Activated CD8-positive, alpha-beta memory T cell treated with anti-CD3 and anti-CD28 coated beads for 4 hours (primary cell): ENCODE results near the gene DRAM2.

ENCODE experiments used
- DNase-seq, 2 donors: peaks; one replicate each; pipeline ENCODE4 v3.0.0-alpha.2; 2020; ENCODE audit warnings: low read depth in 2 of 2

The DRAM2 gene

GRCh38 chr1:111139956-111140679, at the start of gene DRAM2, which contains the start of gene CEPT1:
Gene DRAM2, minus strand, starts transcription at chr1:111140093. Its CDS starts 8,539 bp downstream, at chr1:111131554.
Gene CEPT1, plus strand, starts transcription at chr1:111140223. Its CDS starts 7,492 bp downstream, at chr1:111147715.
- DNase-seq = peak; percentile 84 to 86

- DNase-seq = no peak
Measured at GRCh38 chr1:111184663-111185062, 44.8 kb upstream of the DRAM2 start.

DNA sequence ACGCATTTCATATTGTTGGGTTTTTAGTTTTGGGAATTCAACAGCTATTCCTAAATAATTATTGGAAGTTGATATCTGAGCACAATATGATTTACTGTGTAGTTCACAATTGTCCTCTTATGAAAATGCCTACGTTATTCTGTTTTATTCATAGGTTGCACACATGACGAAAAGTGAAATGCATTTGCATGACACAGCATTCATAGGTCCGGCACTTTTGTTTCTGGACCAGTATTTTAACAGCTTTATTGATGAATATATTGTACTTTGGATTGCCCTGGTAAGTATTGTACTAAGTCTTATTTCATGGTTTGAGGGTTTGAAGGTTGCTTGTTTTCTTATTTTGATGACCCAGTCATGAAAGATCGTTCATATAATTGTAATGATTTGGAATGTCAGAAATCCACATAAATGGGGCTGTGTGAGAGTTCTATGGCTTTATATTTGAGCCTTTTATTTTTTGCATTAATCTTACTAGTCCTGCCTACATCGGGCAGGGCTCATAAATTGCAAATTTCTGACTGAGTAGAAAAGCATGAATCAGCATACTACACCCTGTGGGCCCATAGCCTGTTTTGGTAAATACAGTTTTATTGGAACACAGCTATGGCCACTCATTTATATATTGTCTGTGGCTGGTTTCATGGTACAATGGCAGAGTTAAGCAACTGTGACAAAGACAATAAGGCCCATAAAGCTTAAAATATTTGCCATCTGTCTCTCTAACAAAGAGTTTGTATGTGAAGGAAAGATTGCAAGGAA, 43.6 kb upstream of the DRAM2 start:
- DNase-seq = no peak

- DNase-seq = no peak
Measured at GRCh38 chr1:111182052-111182451, 42.2 kb upstream of the DRAM2 start.

GRCh38 chr1:111179968-111180533, 40.2 kb upstream of the DRAM2 start:
- DNase-seq = no peak

- DNase-seq = no peak
Measured at GRCh38 chr1:111176678-111177077, 36.8 kb upstream of the DRAM2 start.

- no peak for DNase-seq
Measured at GRCh38 chr1:111175349-111175748, 35.5 kb upstream of the DRAM2 start.

GRCh38 chr1:111174070-111174469, 34.2 kb upstream of the DRAM2 start:
- no peak for DNase-seq

- no peak for DNase-seq
Measured at GRCh38 chr1:111172463-111172862, 32.6 kb upstream of the DRAM2 start.

DNA sequence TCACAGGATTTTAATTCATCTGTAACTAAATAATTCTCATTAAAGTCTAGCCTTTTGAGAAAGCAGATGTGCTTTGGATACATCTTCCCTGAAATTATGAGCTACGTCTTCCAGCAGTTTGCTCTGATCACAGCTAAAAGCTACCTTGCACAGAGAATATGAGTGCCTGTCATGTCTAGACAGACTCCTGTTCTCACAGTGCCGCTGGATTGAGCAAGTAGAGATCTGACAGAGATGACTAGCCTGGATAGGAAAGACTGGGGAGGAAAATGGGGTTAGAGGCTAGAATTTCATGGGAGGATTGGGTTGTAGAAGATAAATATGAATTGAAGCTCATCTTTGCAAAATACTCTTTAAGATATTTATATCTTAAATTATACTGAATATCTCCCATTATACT, 24.3 kb upstream of the DRAM2 start:
- no peak for DNase-seq

DNA sequence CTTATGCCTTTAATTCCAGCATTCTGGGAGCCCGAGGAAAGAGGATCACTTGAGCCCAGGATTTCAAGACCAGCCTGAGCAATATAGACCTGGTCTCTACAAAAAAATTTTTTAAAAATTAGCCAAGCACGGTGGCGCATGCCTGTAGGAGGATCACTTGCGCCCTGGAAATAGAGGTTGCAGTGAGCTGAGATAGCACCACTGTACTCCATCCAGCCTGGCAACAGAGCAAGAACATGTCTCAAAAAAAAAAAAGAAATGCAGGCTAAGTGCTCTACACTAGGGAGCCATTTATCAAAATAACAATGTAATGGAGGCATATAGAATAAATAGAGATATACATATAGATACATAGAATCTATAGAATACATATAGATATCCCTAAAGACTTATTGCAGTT, 23.5 kb upstream of the DRAM2 start:
- no peak for DNase-seq

- DNase-seq = no peak
Measured at GRCh38 chr1:111162488-111162880, 22.6 kb upstream of the DRAM2 start.

DNA sequence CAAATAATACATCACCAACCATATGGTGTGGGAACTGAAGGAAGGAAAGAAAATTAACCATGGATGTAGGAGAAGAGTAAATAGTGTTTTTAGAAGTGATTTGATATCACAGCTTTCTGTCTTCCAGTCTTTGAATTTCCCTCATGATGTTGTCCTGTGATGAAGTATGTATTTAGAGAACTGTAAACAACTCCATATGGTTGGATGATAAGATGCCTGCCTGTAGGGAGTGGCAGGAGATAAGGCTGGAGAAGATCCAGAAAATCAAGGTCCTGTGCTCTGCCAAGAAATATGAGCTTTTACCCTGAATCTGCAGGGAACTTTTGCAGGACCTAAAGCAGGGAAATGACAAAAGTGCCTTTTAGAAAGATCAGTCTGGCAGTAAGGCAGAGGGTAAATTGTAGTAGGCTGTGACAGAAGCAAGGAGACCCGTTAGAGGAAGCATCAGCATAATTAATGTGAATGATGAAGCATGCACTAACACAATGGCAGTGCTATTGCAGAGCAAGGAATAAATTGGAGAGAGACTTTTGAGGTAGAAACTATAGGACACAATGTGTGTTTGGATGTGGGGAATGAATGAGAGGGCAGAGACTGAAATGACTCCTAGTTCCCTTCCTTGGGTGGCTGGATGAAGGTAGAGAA, 22.1 kb upstream of the DRAM2 start:
- no peak for DNase-seq

GRCh38 chr1:111157431-111157830, 17.5 kb upstream of the DRAM2 start:
- no peak for DNase-seq

DNA sequence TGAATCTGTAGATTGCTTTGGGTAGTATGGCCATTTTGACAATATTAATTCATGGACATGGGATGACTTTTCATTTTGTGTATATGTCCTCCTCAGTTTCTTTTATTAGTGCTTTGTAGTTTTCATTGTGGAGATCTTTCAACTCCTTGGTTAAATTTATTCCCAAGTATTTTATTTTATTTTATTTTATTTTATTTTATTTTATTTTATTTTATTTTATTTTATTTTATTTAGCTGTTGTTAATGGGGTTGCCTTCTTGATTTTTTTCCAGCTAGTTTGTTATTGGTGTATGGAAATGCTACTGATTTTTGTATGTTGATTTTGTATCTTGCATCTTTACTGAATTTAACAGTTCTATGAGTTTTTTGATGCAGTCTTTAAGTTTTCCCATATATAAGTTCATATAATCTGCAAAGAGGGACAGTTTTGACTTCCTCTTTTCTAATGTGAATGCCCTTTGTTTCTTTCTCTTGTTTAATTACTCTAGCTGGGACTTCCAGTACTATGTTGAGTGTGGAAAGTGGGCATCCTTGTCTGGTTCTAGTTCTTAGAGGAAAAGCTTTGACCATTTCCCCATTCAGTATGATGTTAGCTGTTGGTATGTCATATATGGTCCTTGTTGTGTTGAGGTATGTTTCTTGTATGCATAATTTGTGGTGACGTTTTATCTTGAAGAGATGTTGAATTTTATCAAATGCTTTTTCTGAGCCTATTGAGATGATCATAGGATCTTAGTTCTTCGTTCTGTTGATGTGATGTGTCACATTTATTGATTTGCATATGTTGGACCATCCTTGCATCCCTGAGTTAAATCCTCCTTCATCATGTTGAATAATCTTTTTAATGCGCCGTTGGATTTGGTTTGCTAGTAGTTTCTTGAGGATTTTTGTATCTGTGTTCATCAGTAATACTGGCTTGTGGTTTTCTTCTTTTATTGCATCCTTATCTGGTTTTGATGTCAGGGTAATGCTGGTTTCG, 14.4 kb upstream of the DRAM2 start:
- DNase-seq = no peak

DNA sequence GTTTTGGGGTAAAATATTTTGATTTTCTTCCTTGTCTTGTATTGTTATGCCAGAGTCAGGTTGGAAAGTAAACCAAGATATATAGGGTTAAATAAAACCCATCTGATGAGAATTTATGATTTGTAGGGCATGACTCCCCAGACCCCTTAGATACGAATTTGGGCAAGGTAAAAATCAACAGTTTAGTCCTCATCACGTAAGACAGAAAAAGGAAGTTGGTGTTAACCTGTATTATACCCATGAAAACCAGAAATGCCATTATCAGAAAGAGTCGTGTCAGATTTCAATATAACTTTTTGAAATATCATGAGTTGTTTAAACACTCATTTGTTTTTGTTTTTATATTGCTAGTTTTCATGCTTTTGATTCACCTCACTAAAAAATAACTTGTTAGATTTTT, 11.9 kb upstream of the DRAM2 start:
- DNase-seq = no peak

DNA sequence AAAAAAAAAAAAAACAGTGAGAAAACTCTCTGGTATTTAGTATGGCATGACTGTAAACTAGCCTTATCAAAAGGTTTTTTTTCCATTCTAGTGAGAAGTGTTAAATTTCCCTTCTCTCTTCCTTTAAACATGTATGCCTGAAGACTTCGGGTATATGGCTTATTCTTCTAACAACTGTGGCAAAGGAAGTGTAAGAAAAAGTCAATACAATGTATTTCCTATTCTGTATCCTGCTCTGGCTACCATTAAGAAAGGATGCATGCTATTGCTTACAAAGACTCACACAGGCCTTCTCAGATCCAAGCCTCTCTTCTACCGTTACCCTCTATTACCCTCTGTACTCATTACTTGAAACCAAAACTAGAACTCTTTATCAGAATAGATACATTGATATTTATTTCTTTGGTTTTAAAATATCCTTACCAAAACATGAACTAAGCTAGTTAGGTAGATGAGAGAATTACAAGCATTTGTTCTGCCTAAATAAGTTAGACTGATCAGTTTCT, 8.5 kb upstream of the DRAM2 start:
- no peak for DNase-seq

DNA sequence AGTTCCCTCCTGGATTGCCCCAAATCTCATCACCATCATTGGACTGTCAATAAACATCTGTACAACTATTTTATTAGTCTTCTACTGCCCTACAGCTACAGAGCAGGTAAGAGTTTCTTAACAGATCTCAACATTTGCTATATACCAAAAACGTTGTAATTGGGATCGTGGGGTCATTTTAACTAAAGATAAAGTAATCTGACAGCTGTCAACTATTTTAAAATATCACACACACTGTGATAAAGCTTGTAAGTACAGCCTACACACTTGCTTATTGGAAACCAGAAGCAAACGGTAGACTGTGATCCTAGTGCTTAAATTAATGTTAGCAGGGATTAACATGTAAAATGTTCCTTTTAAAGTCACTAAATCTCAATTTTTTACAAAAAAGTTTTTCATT, 8.1 kb upstream of the DRAM2 start:
- no peak for DNase-seq

DNA sequence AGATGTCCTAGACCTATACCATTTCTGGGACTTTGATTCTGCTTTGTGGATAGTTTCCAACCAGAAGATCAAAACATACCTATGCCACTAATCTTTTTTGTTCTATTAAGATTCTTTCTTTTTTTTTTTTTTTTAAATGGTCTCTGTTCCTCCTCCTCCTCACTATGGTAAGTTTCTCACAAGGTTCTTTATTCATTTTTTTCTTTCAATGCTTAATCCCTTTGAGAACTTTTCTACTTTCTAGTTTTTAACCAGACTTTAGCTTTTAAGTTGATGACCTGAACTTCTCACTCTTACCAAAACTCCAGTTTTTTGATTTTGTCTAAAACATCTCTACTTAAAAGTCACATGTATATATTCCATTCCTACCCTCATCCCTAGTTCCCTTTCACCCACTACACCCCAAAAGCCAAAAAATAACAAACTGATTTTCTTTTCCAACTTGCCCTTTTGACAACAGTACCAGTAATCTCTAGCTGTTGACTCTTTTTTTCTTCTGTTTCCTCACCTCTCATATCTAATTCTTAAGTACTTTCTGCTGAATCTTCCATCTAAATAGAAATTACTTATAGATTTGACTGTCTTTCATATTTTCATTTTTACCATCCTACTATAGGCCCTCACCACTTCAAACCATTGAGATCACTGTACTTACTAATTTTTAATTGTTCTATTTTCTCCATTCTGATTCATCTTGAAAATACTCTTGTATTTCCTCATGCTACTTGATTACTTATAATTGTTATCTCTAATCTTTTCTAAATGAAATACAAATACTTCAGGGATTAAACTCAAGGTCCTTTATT, 6.3 kb upstream of the DRAM2 start:
- no peak for DNase-seq

DNA sequence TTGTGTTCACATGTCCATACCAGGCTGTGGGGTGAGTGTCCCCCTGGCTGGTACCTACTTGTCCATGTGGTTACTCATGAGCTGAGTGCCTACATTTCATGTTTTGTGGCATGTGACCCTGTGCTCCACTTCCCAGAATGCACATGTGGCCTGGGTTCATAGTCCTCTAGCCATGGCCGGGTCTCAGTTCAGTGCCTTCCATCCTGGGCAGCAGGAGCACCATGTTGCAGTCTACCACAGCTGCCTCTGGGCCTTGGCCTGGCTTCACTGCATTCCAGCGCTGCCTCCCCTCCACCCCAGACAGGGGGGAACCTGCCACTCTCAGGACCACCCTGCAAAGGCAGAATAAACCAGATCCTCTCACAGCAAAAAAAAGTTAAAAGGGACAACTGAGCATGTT, 5.6 kb upstream of the DRAM2 start:
- no peak for DNase-seq
